Mucosa of stomach (tissue), 1 donor: ENCODE measurements around the gene FHL1.
"Not testable (repeated sequence)": the region's sequence is repeated elsewhere in the genome, so short reads cannot be mapped to it uniquely, and the experiment has no call there.

ENCODE experiments used
- H3K27me3 ChIP-seq: one replicate; pipeline ENCODE4 v1.7.0; 2013; ENCODE audit warnings: mild to moderate bottlenecking, low read length; ENCODE audit not compliant: control insufficient read depth, insufficient read depth
- H3K36me3 ChIP-seq: one replicate; pipeline ENCODE4 v1.7.0; 2013; ENCODE audit warnings: low read length; ENCODE audit not compliant: control insufficient read depth, insufficient read depth
- H3K4me1 ChIP-seq: one replicate; pipeline ENCODE4 v1.7.0; 2013; ENCODE audit warnings: mild to moderate bottlenecking, low read length; ENCODE audit not compliant: control insufficient read depth, insufficient read depth
- H3K4me3 ChIP-seq: one replicate; pipeline ENCODE4 v1.7.0; 2013; ENCODE audit warnings: low read length
- H3K9ac ChIP-seq: one replicate; pipeline ENCODE4 v1.7.0; 2013; ENCODE audit warnings: mild to moderate bottlenecking, low read length, moderate library complexity
- H3K9me3 ChIP-seq: one replicate; pipeline ENCODE4 v1.7.0; 2013; ENCODE audit warnings: mild to moderate bottlenecking, low read length, moderate library complexity; ENCODE audit not compliant: control insufficient read depth
- donor health status: Pancreatic carcinoma.

Gene FHL1

DNA sequence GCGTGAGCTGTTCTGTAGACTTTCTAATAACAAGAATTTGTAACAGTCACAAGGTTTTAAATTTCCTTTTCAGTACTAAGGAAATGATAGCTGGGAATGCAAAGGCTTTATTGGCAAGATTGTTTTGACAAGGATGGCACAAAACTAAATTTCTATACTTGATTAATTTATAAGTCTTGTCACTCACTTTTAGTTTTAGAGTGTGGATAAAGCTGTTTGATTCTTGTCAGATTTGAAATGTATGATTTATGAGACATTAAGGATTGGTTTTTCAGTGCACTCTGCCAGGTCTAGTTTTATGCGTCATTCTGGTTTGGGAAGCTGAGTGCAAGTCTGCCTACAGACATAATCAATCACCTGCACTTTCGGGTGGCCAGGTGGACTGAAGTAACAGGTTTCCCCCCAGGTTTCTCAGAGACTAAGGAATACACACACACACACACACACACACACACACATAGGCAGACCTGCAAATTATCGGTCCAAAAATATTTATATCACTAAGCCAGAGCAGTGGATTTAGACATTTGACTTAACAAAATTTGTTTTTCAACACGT, 9.3 kb downstream of the FHL1 start:
- no peaks in the 10 kb centered on the region for H3K4me1 ChIP-seq
- H3K36me3 ChIP-seq: no peaks in the 10 kb centered on the region
- no peaks in the 10 kb centered on the region for H3K9me3 ChIP-seq
- no peaks in the 10 kb centered on the region for H3K27me3 ChIP-seq
- H3K4me3 ChIP-seq: no peak overlapping the region
- H3K9ac ChIP-seq: no peak overlapping the region

DNA sequence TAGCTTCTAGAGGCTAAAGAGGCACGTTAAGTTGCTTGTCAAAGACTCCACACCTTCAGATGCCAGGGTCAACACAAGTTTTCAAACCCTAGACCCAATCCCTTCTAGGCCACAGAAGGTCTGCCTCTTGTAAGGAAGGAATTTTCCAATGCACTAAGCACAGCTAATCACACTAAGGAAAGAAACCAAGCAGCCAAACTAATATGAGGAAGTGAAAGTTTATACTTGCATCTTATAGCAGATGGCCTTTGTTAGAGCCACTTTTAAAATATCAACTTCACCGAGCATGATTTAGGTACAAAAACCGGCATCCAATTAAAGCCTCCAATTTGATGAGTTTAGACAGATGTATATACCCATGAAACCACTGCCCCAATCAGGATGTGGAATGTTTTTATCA, 9.9 kb downstream of the FHL1 start:
- no peaks in the 10 kb centered on the region for H3K4me1 ChIP-seq
- no peak overlapping the region for H3K9ac ChIP-seq
- no peak overlapping the region for H3K4me3 ChIP-seq
- no peaks in the 10 kb centered on the region for H3K27me3 ChIP-seq
- no peaks in the 10 kb centered on the region for H3K9me3 ChIP-seq
- H3K36me3 ChIP-seq: no peaks in the 10 kb centered on the region

DNA sequence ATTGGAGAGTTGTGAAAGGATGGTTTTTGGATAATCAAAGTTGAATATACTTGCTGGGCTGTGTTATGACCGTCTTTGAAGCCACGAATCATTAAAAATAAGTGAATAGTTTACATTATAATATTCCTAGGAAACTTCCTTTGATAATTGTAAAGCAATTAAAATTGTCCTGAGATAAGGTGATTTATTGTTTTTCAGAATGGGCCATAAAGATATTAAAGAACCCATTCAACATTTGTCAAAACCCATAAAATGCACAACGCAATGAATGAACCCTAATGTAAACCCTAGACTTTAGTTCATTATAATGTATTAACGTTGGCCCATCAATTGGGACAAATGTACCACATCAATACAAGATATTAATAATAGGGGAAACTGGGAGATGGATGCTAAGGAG, 11.4 kb downstream of the FHL1 start:
- Histone ChIP-seq H3K9me3 (no peaks in the 10 kb centered on the region), H3K4me1 (no peaks in the 10 kb centered on the region), H3K36me3 (no peaks in the 10 kb centered on the region), H3K27me3 (no peaks in the 10 kb centered on the region), H3K9ac (no peak overlapping the region), H3K4me3 (no peak overlapping the region)

DNA sequence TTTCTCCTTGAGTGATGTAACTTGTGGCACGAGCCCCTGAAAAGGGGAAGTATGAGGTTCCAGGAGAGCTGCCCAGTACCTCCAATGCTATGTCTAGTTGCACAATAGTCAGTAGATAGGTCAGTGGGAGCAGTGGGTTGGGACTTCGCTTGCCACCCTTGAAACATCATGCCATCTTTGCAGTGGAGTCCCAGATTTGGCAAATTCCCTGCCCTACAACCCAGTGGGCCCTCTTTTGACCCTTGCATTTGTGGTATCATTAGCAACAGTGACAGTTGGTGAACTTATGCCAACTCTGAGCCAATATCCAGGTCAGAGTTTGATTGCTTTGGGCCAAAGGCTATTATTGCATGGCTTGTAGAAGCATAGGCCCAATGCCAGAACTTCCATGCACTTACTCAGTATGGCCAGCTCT, 12.3 kb downstream of the FHL1 start:
- Histone ChIP-seq H3K4me3 (no peak overlapping the region), H3K9me3 (no peaks in the 10 kb centered on the region), H3K4me1 (no peaks in the 10 kb centered on the region), H3K9ac (no peak overlapping the region), H3K36me3 (no peaks in the 10 kb centered on the region), H3K27me3 (no peaks in the 10 kb centered on the region)

DNA sequence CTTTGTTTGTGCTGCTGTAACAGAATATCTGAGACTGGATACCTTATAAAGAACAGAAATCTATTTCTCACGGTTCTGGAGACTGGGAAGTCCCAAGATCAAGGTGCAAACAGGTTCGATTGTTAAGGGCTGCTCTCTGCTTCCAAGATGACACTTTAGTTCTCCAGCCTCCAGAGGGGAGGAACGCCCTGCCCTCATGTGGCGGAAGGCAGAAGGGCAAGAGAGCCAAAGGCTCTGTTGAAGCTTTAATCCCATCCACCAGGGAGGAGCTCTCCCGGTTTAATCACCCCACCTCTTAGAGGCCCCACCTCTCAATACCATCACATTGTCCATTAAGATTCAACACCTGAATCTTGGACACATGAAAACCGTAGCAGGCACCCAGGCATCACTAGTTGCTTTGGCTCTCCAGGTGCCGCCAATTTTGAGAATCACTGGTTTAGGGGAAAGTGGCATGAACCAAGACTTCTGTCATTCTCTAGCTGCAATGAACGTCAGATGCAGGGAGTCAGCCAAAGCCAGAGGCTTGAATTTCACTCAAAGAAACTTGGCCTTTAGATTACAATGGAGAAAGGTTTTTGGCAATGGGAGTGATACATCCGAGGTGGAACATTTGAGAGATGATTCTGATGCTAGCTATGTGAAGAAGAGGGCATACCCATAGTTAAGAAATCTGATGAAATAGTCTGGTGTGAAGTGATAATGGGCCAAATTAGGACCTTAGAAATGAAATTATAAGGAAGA, 15.7 kb downstream of the FHL1 start:
- no peaks in the 10 kb centered on the region for H3K36me3 ChIP-seq
- no peaks in the 10 kb centered on the region for H3K4me1 ChIP-seq
- no peaks in the 10 kb centered on the region for H3K27me3 ChIP-seq
- no peaks in the 10 kb centered on the region for H3K9me3 ChIP-seq
- H3K4me3 ChIP-seq: no peak overlapping the region
- H3K9ac ChIP-seq: no peak overlapping the region

DNA sequence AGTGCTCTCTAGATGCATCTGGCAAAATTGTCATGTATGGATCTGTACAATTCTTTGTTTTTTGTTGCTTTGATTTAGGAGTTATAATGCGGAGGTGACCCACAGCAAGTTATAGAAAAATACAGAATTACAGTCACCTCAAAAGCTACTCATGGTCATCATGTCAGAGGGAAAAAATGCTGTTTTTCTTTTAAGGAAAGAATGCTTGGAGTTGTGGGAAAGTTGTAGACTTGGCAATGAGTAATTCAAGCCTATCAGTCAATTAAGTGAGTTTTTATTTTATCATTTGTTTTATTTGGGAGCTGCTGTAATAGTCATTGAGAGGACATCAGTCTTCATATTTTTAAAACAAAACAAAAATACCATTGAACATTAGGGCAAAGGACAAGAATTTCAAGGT, 16.4 kb downstream of the FHL1 start:
- H3K36me3 ChIP-seq: no peaks in the 10 kb centered on the region
- no peaks in the 10 kb centered on the region for H3K4me1 ChIP-seq
- H3K27me3 ChIP-seq: no peaks in the 10 kb centered on the region
- H3K9me3 ChIP-seq: no peaks in the 10 kb centered on the region
- no peak overlapping the region for H3K4me3 ChIP-seq
- H3K9ac ChIP-seq: no peak overlapping the region

DNA sequence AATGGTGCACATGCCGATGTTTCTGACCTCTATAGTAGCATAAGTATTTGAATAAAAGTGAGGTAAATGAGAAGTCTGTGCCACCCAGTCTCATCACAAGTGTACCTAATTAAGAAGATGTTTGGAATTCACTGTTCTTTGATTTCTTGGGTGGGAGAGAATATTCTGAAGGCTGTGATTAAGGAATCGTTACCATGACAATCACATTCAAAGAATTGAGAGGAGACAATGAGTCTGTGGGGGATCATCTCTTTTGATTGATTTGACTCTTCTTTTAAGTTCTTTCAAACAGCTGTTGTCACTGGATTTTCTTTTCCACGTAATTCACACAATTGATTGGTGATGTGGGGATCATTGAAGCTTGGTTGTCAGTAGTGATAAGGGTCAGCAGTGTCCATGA, 18.1 kb downstream of the FHL1 start:
- Histone ChIP-seq H3K4me3 (no peak overlapping the region), H3K9ac (no peak overlapping the region), H3K4me1 (peaks cover 6% of the 10 kb centered on the region)

DNA sequence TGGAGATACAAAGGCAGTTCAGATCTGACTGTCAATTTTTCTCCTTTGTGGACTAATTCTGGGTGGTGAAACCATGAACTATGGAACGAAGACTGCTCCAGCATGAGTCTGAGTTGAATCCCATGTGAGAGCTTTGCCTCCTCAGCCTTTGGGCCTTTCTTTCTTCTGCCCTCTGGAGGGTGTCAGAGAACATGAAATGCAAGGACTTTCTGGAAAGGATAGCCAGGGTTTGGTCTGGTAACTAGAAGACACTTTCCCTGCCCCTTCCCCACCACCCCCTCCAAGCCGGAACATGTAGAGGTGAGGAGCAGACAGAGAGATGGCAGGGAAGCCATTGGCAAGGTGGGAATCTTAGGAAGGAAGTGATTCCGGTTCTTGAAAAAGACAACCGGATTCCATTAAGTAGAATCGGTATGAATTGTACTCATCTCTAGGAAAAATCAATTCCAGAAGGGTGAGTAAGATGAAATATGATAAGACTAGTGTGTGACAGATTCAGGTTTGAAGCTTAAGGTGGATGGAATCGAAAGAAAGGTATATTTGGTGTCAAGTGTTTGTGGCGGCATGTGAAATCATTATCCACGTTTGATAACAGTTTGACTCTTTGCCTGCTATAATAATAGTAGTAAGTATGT, 19.0 kb downstream of the FHL1 start:
- no peak overlapping the region for H3K9ac ChIP-seq
- no peak overlapping the region for H3K4me3 ChIP-seq

More for the DNA sequence above, 18.1 kb downstream of the FHL1 start:
- H3K36me3 ChIP-seq: no peaks in the 10 kb centered on the region
- H3K27me3 ChIP-seq: no peaks in the 10 kb centered on the region
- no peaks in the 10 kb centered on the region for H3K9me3 ChIP-seq

DNA sequence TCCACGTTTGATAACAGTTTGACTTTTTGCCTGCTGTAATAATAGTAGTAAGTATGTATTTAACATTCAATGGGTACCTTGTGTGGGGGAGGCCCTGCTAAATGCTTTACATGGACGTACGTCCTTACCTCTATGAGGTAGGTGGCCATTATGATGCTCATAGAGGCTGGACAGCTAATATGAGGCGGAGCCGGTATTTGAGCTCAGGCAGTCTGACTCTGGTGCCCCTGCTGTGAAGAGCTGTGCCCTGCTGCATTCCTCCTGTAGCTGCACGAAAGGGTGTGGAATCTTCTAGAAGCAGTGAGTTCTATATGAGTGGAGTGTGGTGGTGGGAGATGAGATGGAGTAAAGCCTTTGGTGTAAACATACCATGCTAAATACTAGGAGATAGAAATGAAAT, 20.7 kb downstream of the FHL1 start:
- H3K36me3 ChIP-seq, H3K9me3 ChIP-seq, H3K4me1 ChIP-seq, H3K27me3 ChIP-seq, H3K4me3 ChIP-seq, H3K9ac ChIP-seq: not testable (repeated sequence)

More for the DNA sequence above, 19.0 kb downstream of the FHL1 start:
- Histone ChIP-seq H3K27me3 (no peaks in the 10 kb centered on the region), H3K4me1 (peaks cover 8% of the 10 kb centered on the region), H3K36me3 (no peaks in the 10 kb centered on the region), H3K9me3 (no peaks in the 10 kb centered on the region)

DNA sequence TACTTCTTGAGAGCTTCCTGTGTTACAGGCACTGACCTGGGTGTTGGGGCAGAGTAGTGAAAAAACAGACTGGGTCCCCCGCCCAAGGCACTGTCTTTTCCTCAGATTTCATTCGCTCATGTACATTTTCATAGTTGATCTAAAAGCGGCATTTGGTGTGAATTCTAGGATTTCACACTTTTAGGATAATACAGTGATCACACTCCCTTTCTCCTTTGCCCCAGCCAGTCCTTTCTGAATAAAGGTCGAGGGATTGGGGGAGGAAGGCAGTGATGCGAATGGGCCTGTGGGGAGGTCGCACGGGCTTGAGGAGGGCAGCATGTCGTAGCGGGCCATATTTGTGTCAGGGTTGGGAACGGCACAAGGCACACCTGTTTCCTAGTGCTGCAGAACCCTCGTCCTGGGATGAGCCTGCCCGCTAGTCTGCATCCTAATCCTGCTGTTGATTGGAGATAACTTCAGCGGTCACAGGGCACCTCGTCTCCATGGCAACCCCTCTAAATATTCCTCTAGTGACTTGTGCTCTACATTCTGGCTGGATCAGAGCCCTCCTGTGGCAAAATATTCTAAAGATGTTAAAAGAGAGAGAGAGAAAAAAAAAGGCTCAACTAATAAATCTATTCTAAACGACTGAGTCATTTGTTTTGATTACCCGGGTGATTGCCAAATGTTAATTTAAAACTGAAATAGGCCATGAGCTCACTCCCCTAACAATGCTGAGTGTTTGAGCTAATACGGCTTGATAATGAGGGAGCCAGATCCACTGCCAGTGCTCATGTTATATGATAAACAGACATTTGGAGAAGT, 21.8 kb downstream of the FHL1 start:
- no peaks in the 10 kb centered on the region for H3K27me3 ChIP-seq
- peak overlapping the region; percentile 34 for H3K9ac ChIP-seq
- H3K36me3 ChIP-seq: no peaks in the 10 kb centered on the region
- H3K4me3 ChIP-seq: no peak overlapping the region
- H3K9me3 ChIP-seq: no peaks in the 10 kb centered on the region
- peaks cover 8% of the 10 kb centered on the region for H3K4me1 ChIP-seq

DNA sequence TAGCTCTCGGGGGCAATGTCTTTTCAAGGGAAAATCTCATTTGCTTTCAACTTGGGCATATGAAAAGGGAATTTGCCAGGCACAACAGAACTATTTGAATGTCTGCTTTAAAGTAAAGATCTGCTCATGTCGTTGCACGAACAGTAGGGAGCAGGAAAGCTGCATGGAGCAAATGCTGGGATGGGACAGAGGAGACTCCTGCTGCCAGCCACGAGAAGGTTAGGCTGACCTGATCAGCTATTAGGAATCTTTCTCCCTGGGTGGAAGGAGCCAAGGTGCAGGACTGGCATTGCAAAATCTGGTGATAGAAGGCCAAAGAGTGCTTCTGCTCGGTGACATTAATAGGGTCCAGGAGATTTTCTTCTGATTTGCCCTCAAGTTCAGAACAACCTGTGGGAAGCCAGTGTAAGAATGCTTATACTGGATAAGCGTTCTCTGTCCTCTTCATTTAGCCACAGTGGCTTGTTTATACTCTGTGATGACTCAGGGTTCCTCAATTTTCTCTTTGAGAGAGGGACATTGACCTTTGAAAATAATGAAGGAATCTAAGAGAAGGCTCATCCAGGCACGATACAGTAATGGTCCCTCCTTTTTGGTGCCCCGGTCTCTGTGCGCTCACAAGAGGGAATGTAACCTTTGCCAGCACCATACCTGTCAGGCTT, 22.9 kb downstream of the FHL1 start:
- H3K36me3 ChIP-seq: no peaks in the 10 kb centered on the region
- H3K4me3 ChIP-seq: no peak overlapping the region
- H3K27me3 ChIP-seq: no peaks in the 10 kb centered on the region
- H3K9ac ChIP-seq: peak overlapping the region; percentile 19
- H3K4me1 ChIP-seq: peaks cover 8% of the 10 kb centered on the region
- H3K9me3 ChIP-seq: no peaks in the 10 kb centered on the region
